ENCODE data around the gene BCR. TPM values are rescaled to one million over a fixed set of nuclear protein-coding genes. Genes with fewer than 3 reads are reported as not detected.
"Not testable (repeated sequence)": the region's sequence is repeated elsewhere in the genome, so short reads cannot be mapped to it uniquely, and the experiment has no call there.

Gene BCR
- polyA plus RNA-seq, 3 donors, result 49.1 to 63.2 (median 54.3) TPM

DNA sequence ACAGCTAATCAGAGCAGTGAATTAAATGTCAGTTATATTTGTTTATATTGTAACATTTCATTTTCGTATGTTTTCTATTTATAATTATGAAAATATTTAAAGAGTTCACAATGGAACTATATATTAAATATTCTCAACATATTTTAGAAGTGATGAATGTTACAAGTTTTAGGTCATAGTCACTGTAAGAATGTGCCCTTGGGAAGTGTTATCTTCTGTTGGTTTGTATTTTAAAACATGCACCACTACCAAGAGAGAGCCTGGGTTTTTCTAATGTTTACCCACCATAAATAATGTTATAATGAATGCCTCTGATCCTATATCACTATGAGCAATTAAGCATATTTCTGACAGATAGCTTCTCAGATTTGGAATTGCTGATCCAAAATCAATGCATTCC, 171.0 kb downstream of the BCR start:
- DNase-seq (ENCODE audit: low read depth in 3 of 3, low spot score in 2 of 3), result no peak

DNA sequence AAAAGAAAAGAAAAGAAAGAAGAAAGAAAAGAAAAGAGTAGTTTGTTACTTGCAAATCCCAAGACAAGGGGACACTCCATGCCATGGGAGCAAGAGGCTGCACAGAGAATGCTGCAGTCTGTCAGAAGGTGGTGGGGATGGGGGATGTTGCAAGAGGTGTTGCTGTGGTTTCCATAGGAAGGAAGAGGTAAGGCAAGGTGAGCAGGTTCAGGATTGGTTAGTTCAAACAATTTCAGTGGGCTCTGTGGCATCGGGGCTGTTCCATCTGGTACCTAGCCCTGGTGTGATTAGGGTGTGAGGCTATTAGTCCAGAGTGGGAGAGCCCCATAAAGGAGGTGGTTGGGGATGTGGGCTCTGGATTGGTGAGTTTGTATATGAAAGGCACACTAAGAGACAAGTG, 172.7 kb downstream of the BCR start:
- DNase-seq (ENCODE audit: low read depth in 3 of 3, low spot score in 2 of 3), result no peak

DNA sequence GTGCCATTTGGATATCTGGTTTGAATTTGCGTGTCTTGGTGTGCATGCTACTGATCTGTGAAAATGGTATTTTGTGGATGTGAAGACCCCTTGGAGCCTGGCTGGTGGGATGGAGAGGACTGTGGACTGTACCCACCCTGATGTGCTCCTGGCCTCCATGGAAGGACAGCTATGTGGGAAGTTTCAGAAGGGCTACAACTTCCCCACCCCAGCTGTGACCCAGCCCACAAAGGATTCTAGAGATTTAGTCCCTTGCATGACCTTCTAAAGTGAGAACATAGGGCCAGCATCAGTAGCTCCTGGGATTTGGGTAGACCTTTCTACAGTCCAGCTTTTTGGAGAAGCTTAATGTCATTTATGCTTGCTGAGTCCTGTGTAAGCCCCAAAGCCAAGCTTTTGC, 173.4 kb downstream of the BCR start:
- no peak for DNase-seq (ENCODE audit: low read depth in 3 of 3, low spot score in 2 of 3)

DNA sequence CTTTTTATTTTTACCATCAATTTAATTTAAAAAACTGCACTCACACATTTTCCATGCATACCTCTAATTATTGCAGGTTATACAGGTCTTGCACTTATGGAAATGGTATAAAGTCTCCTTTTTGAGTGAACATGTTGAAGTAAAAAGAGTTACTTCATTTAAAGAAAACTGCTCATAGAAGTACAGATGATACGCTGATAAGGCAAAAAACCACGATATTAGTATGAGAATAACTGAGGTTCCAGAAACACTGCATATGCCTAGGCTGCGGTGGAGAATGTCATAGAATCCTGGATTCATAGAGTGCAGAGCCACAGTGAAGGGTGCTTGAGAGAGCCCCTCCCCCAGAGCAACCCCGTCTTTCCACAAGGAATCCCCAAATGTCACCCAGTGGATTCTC, 175.8 kb downstream of the BCR start:
- DNase-seq (ENCODE audit: low read depth in 3 of 3, low spot score in 2 of 3), result no peak

DNA sequence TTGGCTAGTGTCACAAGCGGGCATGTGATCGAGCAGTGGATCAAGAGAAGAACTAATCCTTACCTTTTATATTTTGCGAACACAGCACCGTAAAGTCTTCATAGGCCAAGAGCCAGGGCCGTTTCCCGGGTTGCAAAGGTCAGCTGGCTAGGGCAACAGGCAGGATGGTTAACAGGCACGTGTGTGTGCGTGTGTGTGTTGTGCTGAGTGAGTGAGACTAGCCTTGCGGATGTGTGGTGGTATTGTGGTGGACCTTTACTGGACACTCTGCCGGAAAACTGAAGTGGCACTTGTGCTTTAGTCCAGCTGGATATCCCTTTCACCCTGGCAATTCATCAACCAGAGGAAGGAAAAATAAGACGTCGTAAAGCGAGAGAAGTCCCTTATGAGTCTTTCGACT, 176.7 kb downstream of the BCR start:
- peak in 2 of 3 donors; percentile 4 to 10 for DNase-seq (ENCODE audit: low read depth in 3 of 3, low spot score in 2 of 3)

DNA sequence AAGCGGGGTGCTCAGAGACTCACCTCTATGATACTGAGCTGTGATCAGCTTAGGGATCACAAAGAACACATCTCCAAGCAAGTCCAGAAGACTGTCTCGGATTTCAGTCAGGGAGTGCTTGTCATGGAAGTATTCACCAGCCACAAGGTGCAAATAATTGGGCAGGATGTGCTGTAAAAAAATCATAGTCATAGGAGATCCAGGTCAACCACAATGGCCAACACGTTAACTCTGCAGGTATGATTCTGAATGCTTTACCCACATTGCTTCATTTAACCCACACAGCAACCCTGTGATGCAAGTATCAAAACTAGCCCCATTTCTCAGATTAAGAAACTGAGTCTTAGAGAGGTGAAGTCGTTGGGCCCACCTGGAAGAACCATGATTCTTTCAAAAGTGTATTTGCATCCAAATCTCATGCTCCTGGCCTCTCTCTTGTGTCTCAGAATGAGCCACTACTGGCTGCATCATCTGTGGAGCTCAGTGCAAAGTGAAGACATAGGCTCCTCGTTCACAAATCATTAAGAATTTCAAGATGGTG, 179.3 kb downstream of the BCR start:
- DNase-seq (ENCODE audit: low read depth in 3 of 3, low spot score in 2 of 3), result no peak

DNA sequence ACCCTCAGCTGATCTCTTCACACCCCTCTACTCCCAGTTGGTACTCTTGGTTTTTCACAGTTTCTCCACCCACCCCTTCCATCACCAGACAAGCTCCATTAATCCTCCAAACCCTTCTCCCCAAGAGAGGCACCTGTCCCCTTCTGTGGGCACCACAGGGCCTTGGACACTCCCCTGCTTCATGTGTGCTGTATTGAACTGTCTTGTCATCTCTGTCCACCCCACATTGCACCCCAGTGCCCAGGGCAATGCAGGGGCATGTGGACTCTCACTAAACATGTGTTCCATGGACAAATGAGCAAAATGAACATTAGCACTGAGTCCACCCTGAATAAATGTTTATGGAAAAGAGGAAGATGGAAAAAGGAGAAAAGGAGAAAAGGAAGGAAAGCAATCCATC, 181.4 kb downstream of the BCR start:
- no peak for DNase-seq (ENCODE audit: low read depth in 3 of 3, low spot score in 2 of 3)

DNA sequence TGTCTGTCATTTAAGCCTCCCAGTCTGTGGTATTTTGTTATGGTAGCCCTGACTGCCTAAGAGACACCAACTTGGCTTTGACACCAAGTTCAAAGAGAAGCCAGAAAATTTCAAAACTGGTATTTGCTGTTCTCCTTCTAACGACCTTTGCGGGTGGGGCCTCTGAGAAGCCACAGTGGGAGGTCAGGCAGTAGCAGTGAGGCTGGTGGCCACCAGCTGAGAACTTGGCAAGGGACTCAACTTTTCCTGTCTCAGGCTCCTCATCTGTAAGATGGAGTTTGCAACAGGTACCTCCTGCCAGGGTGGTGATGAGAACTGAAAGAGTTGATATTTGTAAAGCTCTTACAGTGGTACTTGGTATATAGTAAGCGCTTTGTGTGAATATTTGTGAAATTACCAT, 183.4 kb downstream of the BCR start:
- no peak for DNase-seq (ENCODE audit: low read depth in 3 of 3, low spot score in 2 of 3)

DNA sequence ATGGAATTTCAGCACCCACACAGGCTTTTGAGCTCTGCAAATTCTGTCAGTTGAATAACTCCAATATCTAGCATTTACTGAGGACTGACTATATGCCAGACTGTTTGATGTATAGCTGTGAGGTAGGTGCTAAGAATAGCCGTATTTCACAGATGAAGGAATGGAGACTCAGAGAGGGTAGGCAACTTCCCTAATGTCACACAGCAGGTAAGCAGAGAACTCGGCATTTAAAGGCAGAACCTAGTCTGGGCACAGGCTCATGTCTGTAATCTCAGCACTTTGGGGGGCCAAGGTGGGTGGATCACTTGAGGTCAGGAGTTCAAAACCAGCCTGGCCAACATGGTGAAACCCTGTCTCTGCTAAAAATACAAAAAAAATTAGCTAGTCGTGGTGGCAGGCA, 184.1 kb downstream of the BCR start:
- no peak for DNase-seq (ENCODE audit: low read depth in 3 of 3, low spot score in 2 of 3)

DNA sequence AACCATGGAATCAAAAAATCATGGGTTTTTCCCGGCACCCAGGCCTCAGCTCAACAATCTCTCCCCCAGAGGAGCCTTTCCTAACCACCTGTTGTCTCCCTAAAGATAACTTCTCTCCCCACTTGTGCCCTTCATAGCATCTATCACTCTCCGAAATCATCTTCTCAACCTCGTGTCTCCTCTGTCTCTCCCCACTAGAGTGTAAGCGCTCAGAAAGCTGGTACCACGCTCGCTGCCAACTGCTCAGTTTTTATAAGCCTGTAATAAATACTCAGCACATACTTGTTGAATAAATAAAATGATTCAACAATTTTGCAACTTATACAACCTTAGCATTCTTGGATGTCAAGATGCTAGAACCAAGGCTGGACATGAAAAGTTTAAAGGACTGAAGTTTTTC, 185.2 kb downstream of the BCR start:
- DNase-seq (ENCODE audit: low read depth in 3 of 3, low spot score in 2 of 3), result no peak

DNA sequence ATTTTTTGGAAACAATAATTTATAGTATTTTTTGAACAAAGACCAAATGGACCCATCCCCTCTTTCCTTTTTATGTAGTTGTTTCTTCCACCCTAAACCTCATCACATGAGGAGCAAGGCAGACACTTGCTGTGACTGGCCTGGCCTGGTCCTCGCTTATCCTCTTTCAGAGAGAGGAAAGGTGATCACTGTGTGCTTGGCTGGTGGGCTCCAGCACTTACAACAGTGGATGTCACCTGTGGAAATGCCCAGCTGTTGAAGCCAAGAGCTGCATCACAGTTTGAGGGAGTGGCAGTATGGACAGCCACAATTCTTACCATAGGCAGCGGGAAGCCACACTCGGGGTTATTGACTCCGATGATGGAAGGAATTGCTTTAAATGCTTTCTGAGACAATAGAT, 185.7 kb downstream of the BCR start:
- no peak for DNase-seq (ENCODE audit: low read depth in 3 of 3, low spot score in 2 of 3)

DNA sequence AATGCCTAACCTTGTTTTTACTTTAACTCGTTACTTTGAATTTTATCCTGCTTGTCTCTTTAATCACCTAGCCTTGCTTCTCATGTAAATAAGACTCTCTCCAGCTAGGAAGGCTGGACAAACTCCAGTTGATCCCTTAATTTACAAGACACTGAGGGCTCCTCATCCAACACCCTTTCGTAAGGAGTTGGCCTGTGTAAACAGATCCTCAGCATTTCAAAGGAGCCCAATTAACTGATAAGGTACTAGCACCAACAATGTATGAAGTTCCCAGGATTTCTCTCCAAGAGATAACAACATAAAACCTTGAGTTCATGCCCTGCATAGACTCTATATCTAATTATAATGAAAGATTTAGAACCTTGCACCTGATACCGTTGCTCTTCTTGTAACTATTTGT, 186.9 kb downstream of the BCR start:
- DNase-seq (ENCODE audit: low read depth in 3 of 3, low spot score in 2 of 3), result not testable (repeated sequence)

Other genes with a start within 250 kb of the BCR start
- gene GNAZ, start 110.0 kb upstream of the BCR start, polyA plus RNA-seq (ENCODE audit: insufficient read length in 3 of 3), result 1 to 10 TPM; 4.6 to 6.2 (median 5.0) TPM
- 1 to 10 TPM; 7.7 to 9.6 (median 8.5) TPM for gene RSPH14, start 38.5 kb upstream of the BCR start, polyA plus RNA-seq (ENCODE audit: insufficient read length in 3 of 3)
- 10 to 100 TPM; 14.5 to 15.9 (median 15.7) TPM for gene RAB36, start 35.0 kb upstream of the BCR start, polyA plus RNA-seq (ENCODE audit: insufficient read length in 3 of 3)

Data from right renal cortex interstitium (tissue), 3 donors.